K562 (cell line): Measurements from ENCODE around the gene GSTM1. TPM values are rescaled to one million over a fixed set of nuclear protein-coding genes. Genes with fewer than 3 reads are reported as not detected.

Experiments used
- ATAC-seq: fragments of 200-7000 bp; cut with Tn5 transposase; 3 replicates; pipeline ENCODE4 v1.9.1; 2020; ENCODE audit warnings: moderate library complexity
- BruUV-seq: library from RNA; stranded (reverse); fragments of 400-500 nt; replicated peaks from 2 replicates; lab custom pipeline; 2021; lab: Mats Ljungman, UMichigan
- CTCF ChIA-PET: fragments of 300-600 bp; formaldehyde crosslinking; extraction: SDS; loops from one replicate; lab custom pipeline; 2021; ENCODE audit warnings: low intra/inter-chr PET ratio; lab: Yijun Ruan, JAX
- POLR2A ChIA-PET: fragments of 300-600, 350-650 bp; sonication (Branson Sonifier 250); formaldehyde crosslinking; extraction: SDS; loops from one replicate; lab custom pipeline; 2021; ENCODE audit warnings: antibody characterized with exemption, inconsistent platforms; lab: Yijun Ruan, JAX
- DNase-seq, 4 experiments: peaks; one replicate each; pipeline versions ENCODE4 v3.0.0 to v3.0.0-alpha.2; 2011 to 2018; ENCODE audit warnings: low spot score in 3 of 4, mixed read lengths in 3 of 4; ENCODE audit errors: extremely low read depth in 1 of 4
- FAIRE-seq: peaks from 2 replicates; lab custom pipeline; 2011; peaks lifted over from hg19 to GRCh38; lab: Jason Lieb, UNC
- H2AFZ ChIP-seq: 2 replicates; pipeline ENCODE4 v1.6.0; 2011; ENCODE audit warnings: low read depth, low read length, control low read depth, inconsistent platforms
- H3K27ac ChIP-seq: fragments of 200-600 bp; 3 replicates; pipeline ENCODE4 v1.8.0; 2011; ENCODE audit warnings: low read depth, mild to moderate bottlenecking, control low read depth, inconsistent platforms, low read length, moderate library complexity, mixed read lengths; ENCODE audit errors: extremely low read depth
- H3K27me3 ChIP-seq, 2 experiments: fragments of 300-600 bp in 1 of 2; 2 replicates in 1 of 2; 3 replicates in 1 of 2; pipeline versions ENCODE4 v1.6.0 to v1.8.0; 2011; ENCODE audit warnings: inconsistent platforms in 2 of 2, low read length in 2 of 2, mild to moderate bottlenecking in 1 of 2, mixed read lengths in 1 of 2, moderate library complexity in 1 of 2; ENCODE audit not compliant: control insufficient read depth in 2 of 2, insufficient read depth in 2 of 2
- H3K36me3 ChIP-seq: fragments of 300-600 bp; 3 replicates; pipeline ENCODE4 v1.8.0; 2011; ENCODE audit warnings: mild to moderate bottlenecking, low read length, inconsistent platforms; ENCODE audit not compliant: control insufficient read depth, insufficient read depth
- H3K4me1 ChIP-seq, 2 experiments: fragments of 200-600 bp in 1 of 2; replicated peaks in 1 of 2; 2 replicates in 1 of 2; 3 replicates in 1 of 2; pipeline versions ENCODE4 v1.5.1 to v1.8.0; 2011; ENCODE audit warnings: inconsistent platforms in 2 of 2, low read length in 2 of 2, mild to moderate bottlenecking in 1 of 2, mixed read lengths in 1 of 2, moderate library complexity in 1 of 2; ENCODE audit not compliant: control insufficient read depth in 2 of 2, insufficient read depth in 2 of 2
- H3K4me2 ChIP-seq: 2 replicates; pipeline ENCODE4 v1.6.1; 2011; ENCODE audit warnings: low read length, control low read depth, inconsistent platforms, mixed read lengths; ENCODE audit not compliant: insufficient read depth
- H3K4me3 ChIP-seq: fragments of 200-600 bp; sonication (generic), shearing (Covaris generic); 2 replicates; pipeline ENCODE4 v1.5.1; 2016; ENCODE audit warnings: control low read depth, inconsistent platforms
- H3K79me2 ChIP-seq: fragments of 200-600 bp; 3 replicates; pipeline ENCODE4 v1.8.0; 2011; ENCODE audit warnings: low read length, inconsistent platforms; ENCODE audit not compliant: control insufficient read depth, insufficient read depth
- H3K9ac ChIP-seq, 2 experiments: 2 replicates each; pipeline versions ENCODE4 v1.6.0 to v1.6.1; 2011; ENCODE audit warnings: low read depth in 2 of 2, low read length in 2 of 2, control low read depth in 1 of 2, inconsistent platforms in 1 of 2, mild to moderate bottlenecking in 1 of 2, mixed read lengths in 1 of 2; ENCODE audit not compliant: insufficient read depth in 1 of 2
- H3K9me1 ChIP-seq: one replicate; pipeline ENCODE4 v1.6.0; 2011; ENCODE audit warnings: inconsistent platforms, mild to moderate bottlenecking, low read length, moderate library complexity; ENCODE audit not compliant: control insufficient read depth, insufficient read depth
- H3K9me3 ChIP-seq: replicated peaks from 2 replicates; pipeline ENCODE4 v1.5.1; 2011; ENCODE audit warnings: low read depth, low read length, inconsistent platforms; ENCODE audit not compliant: control insufficient read depth, insufficient read depth
- H4K20me1 ChIP-seq: replicated peaks from 2 replicates; pipeline ENCODE4 v1.6.1; 2011; ENCODE audit warnings: low read length, inconsistent platforms, mixed read lengths; ENCODE audit not compliant: control insufficient read depth, insufficient read depth
- C11orf30 ChIP-seq: fragments of 450-650 bp; IDR thresholded peaks from 2 replicates; pipeline ENCODE4 v1.6.1; 2016; ENCODE audit warnings: low read depth, mild to moderate bottlenecking
- CBFA2T2 ChIP-seq: fragments of 450-650 bp; conservative IDR thresholded peaks from 2 replicates; pipeline ENCODE4 v1.6.1; 2017; ENCODE audit warnings: mild to moderate bottlenecking
- CEBPZ ChIP-seq: fragments of 150-350 bp; IDR thresholded peaks from 2 replicates; pipeline ENCODE4 v1.6.1; 2014; ENCODE audit warnings: low read depth, mild to moderate bottlenecking, low read length, borderline replicate concordance
- KLF10 ChIP-seq: fragments of 250-450 bp; sonication (Bioruptor Pico); IDR thresholded peaks from 2 replicates; pipeline ENCODE4 v1.6.1; 2021; ENCODE audit warnings: matching md5 sums
- MCM3 ChIP-seq: fragments of 450-650 bp; IDR thresholded peaks from 2 replicates; pipeline ENCODE4 v1.6.1; 2016
- MEIS2 ChIP-seq: fragments of 450-650 bp; IDR thresholded peaks from 2 replicates; pipeline ENCODE4 v1.6.1; 2014; ENCODE audit warnings: mild to moderate bottlenecking; ENCODE audit not compliant: partially characterized antibody
- SREBF2 ChIP-seq: sonication (generic); formaldehyde crosslinking; IDR thresholded peaks from 2 replicates; pipeline ENCODE4 v1.4.0; 2020; ENCODE audit warnings: mild to moderate bottlenecking, missing genetic modification reagents
- ZBTB1 ChIP-seq: sonication (generic); formaldehyde crosslinking; IDR thresholded peaks from 2 replicates; pipeline ENCODE4 v1.8.1; 2023; ENCODE audit warnings: missing genetic modification reagents, low read depth, mild to moderate bottlenecking, borderline replicate concordance
- ZNF316 ChIP-seq: fragments of 450-650 bp; IDR thresholded peaks from 2 replicates; pipeline ENCODE4 v1.6.1; 2016
- WGBS: fragments of 100-300 bp; shearing (Covaris generic); methylation state at CpG from one replicate; pipeline ENCODE4 v1.1.6; 2016; ENCODE audit warnings: low coverage, mixed read lengths; ENCODE audit not compliant: insufficient coverage; ENCODE audit errors: missing lambda C conversion rate; 5-methylcytosine and 5-hydroxymethylcytosine counted together
- in situ Hi-C: fragments of 300-500 bp; cut with MboI; formaldehyde crosslinking; loops from 4 replicates; pipeline ENCODE4 v1.15.0; 2018; ENCODE audit warnings: inconsistent platforms, mixed read lengths
- intact Hi-C: fragments of 100-400 bp; cut with micrococcal nuclease; formaldehyde crosslinking; loops from 2 replicates; pipeline ENCODE4 v1.14.2; 2022
- polyA plus RNA-seq, 8 experiments: library from polyadenylated mRNA; depleted of rRNA in 4 of 8; stranded (reverse) in 5 of 8; unstranded in 3 of 8; fragments of >200 nt; fragmentation: Nextera tagmentation in 2 of 8; fragmentation: Illumina TruSeq in 1 of 8; extraction: Ambion mirVana in 2 of 8; extraction: Trizol in 1 of 8; gene quantifications; 2 replicates each; pipeline versions ENCODE4 v1.2.1 to v1.2.3, GENCODE V29; 2011 to 2014; ENCODE audit warnings: inconsistent platforms in 1 of 8, missing spikeins in 1 of 8
- total RNA-seq, 7 experiments: library from RNA; depleted of rRNA in 6 of 7; stranded (reverse); fragments of >200 nt in 6 of 7; fragmentation: Illumina TruSeq in 2 of 7; extraction: Trizol in 2 of 7; gene quantifications; 2 replicates each; pipeline versions ENCODE4 v1.2.1 to v1.2.3, GENCODE V29; 2011 to 2021; ENCODE audit warnings: low replicate concordance in 1 of 7
- TF ChIP-seq, protein P1 (sequence below): fragments of 450-650 bp; IDR thresholded peaks from 2 replicates; pipeline ENCODE4 v1.6.1; 2018; ENCODE audit warnings: mild to moderate bottlenecking, low read depth; ENCODE audit not compliant: partially characterized antibody
- TF ChIP-seq, protein P2 (sequence below): sonication (generic); formaldehyde crosslinking; IDR thresholded peaks from 2 replicates; pipeline ENCODE4 v1.8.1; 2023; ENCODE audit warnings: mild to moderate bottlenecking, missing genetic modification reagents

GSTM1 gene
- total and polyA plus RNA-seq, 9 of the 15 experiments (the other 6 are each of a cell fraction or from before 2014, with no cell fraction given) = not detected

GRCh38 chr1:109661391-109661790 lies 26.2 kb upstream of the GSTM1 start (continued):
- TF ChIP-seq, protein P1, sequence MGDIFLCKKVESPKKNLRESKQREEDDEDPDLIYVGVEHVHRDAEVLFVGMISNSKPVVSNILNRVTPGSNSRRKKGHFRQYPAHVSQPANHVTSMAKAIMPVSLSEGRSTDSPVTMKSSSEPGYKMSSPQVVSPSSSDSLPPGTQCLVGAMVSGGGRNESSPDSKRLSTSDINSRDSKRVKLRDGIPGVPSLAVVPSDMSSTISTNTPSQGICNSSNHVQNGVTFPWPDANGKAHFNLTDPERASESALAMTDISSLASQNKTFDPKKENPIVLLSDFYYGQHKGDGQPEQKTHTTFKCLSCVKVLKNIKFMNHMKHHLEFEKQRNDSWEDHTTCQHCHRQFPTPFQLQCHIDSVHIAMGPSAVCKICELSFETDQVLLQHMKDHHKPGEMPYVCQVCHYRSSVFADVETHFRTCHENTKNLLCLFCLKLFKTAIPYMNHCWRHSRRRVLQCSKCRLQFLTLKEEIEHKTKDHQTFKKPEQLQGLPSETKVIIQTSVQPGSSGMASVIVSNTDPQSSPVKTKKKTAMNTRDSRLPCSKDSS = no peak
- no peak for TF ChIP-seq ZNF316

GRCh38 chr1:109664671-109665070 lies 22.9 kb upstream of the GSTM1 start:
- CTCF ChIA-PET = no interaction called here
- TF ChIP-seq MEIS2 = no peak
- no peak for TF ChIP-seq ZBTB1 (CRISPR knock-in tag)
- no peak for TF ChIP-seq C11orf30
- TF ChIP-seq MCM3 = no peak
- no peak for TF ChIP-seq SREBF2 (CRISPR knock-in tag)
- TF ChIP-seq KLF10 (CRISPR knock-in tag) = no peak
- no peak for TF ChIP-seq CEBPZ
- TF ChIP-seq CBFA2T2 = no peak
- TF ChIP-seq, protein P2, sequence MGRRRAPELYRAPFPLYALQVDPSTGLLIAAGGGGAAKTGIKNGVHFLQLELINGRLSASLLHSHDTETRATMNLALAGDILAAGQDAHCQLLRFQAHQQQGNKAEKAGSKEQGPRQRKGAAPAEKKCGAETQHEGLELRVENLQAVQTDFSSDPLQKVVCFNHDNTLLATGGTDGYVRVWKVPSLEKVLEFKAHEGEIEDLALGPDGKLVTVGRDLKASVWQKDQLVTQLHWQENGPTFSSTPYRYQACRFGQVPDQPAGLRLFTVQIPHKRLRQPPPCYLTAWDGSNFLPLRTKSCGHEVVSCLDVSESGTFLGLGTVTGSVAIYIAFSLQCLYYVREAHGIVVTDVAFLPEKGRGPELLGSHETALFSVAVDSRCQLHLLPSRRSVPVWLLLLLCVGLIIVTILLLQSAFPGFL (CRISPR knock-in tag) = no peak

More at GRCh38 chr1:109664671-109665070, 22.9 kb upstream of the GSTM1 start:
- H3K4me2 ChIP-seq = no peak overlapping the region
- in situ Hi-C loops = no loop called here
- no peaks in the 10 kb centered on the region for H3K9me1 ChIP-seq
- BruUV-seq = no TSS peak
- no peaks in the 10 kb centered on the region for H3K9me3 ChIP-seq
- H3K36me3 ChIP-seq = peaks cover 1% of the 10 kb centered on the region; the same call in 2 of the 3 replicates
- no peak overlapping the region for H3K27ac ChIP-seq
- H3K4me1 ChIP-seq = peaks cover 4 to 15% of the 10 kb centered on the region in 2 experiments
- H3K79me2 ChIP-seq = no peaks in the 10 kb centered on the region
- intact Hi-C loops = no loop called here
- POLR2A ChIA-PET = no interaction called here
- 36% methylated on average over 1 of the region's 1 CpG for WGBS
- H3K9ac ChIP-seq = no peak overlapping the region
- no peak for DNase-seq
- no peak overlapping the region for H2AFZ ChIP-seq
- no peaks in the 10 kb centered on the region for H4K20me1 ChIP-seq
- no peak overlapping the region for H3K4me3 ChIP-seq
- H3K27me3 ChIP-seq = no peaks in the 10 kb centered on the region
- FAIRE-seq = no peak
- ATAC-seq = no peak
